GM18526 (cell line): ENCODE results near the gene ME3.

Experiments used
- POLR2A ChIP-seq: IDR thresholded peaks from 3 replicates; pipeline ENCODE4 v1.6.1; 2011; ENCODE audit not compliant: insufficient read length; ENCODE audit errors: extremely low read depth

The ME3 gene

DNA sequence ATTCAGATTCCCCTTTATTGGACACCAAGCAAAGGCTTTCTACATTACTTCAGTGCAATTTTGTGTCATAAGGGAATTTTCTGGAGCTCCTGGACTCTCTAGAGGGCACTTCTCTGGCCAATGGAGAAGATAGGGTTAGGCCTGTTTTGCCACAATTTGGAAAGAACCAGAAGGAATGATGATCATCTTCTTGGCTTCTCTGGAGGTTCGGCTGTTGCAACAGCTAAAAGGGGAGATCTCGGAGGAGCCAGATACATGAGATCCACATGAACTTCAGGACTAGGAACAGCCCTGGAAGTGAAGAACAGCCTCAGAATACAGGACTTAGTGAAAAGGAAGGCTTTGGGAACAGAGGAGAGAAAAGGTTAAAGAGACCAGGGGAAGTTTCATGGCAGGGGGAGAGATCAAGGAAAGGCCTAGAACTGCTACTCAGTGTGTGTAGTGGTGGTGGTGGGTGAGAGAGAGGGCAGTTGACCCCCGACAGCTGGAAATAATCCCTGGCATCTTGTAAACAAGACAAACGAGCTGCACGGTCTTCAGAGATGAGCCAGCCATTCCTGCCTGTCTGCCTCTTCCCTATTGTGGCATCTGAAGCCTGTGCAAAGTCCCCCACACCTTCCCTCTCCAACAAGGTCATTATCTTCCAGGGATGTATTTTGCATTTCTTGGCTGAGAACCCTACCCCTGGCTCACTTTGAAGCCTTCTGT is 214.0 kb downstream of the ME3 start:
- no peak for TF ChIP-seq POLR2A

DNA sequence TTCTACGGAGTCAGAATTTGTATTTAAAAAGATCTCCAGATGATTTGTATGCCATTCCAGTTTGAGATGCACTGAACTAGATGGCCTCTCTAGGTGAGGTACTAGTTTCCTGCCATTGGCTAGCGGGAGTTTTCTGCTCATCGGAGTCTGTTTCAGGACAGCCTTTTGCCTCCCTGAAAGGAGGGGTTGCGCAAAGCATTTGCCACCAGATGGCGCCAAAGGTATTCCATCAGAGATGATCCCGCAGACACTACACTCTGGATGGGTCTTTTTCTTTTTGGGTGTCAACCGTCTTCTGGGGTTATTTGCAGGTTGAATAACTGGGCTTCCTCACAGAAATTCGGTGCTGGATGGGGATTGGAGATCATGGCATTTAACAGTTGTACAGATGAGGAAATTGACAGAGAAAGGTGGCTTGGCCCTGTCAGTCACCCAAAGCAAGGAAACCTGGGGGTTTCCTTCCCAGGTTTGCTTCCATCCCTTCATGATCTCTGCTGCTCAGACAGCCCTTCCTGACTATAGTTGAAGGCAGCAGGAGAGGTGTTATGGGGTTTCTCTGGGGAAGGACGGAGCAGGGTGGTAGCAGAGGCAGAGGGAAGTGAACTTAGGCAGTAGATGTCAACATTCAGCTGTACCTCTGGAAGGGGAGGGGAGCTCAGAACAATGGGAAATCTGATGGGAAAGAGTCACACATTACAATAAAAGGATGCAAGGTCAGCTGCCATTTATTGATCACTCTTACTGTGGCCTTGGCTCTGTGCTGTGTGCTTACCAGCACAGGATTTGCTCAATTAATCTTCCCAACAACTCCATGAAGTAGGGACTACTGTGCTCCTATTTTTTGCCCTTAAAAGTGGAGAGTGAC is 216.1 kb downstream of the ME3 start:
- no peak for TF ChIP-seq POLR2A

DNA sequence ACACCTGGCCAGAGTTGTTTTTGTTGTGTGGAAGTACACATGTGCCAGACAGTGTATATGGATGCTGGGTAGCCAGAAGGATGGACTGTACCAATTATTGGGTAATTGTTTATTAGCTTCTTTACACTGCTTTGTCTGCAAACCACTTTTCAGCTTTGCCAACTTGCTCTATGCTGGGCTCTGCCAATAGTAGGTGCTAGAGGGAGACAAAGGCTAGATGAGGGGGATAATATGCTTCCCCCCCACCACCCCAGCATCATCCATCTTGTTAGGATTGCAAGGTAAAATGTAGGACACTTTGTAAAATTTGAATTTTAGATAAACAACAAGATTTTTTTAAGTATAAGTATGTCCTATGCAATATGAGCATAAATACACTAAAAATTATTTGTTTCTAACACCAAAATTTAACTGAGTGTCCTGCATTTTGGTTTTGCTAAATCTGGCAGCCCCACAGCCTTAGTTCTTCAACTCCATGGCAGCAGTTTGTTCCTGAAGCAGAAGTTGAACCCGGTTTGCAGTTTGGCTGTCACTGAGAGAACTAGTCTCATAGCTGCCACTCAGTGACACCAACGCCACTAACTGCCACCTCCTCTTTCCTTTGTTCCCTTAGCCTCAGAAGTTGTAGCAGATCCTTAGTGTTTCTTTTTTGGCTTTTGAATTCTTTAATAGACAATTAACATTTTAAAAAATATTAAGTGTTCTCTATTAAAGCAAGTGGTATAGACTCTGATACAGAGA is 219.0 kb downstream of the ME3 start:
- no peak for TF ChIP-seq POLR2A

DNA sequence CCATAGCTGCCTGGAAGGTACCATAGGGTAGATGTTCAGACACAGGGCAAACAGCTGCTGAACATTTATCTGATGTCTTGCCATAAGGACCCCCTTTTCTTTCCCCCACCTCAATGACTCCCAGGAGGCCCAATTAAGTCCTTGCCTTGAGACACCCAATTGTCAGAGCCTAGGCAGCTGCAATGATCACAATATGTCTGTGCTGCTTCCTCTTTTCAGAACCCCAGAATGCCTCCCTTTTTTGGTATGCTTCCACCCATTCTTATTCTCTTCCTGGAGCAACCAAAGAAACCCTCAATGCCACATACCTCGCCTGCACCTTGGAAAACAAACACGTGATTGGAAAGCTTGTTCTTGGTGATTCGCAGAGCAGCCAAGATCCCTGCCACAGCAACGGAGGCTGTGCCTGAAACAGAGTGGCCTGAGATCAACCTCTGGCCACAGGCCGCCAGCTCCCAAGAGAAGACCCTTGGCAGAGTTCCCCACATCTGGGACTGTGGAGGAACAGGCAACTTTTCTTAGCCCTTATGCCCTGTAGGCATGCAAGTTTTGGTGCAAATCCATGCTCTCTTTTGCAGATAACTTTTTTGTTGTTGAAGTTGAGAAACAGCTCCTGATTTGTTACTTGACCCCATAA is 222.3 kb downstream of the ME3 start:
- no peak for TF ChIP-seq POLR2A

DNA sequence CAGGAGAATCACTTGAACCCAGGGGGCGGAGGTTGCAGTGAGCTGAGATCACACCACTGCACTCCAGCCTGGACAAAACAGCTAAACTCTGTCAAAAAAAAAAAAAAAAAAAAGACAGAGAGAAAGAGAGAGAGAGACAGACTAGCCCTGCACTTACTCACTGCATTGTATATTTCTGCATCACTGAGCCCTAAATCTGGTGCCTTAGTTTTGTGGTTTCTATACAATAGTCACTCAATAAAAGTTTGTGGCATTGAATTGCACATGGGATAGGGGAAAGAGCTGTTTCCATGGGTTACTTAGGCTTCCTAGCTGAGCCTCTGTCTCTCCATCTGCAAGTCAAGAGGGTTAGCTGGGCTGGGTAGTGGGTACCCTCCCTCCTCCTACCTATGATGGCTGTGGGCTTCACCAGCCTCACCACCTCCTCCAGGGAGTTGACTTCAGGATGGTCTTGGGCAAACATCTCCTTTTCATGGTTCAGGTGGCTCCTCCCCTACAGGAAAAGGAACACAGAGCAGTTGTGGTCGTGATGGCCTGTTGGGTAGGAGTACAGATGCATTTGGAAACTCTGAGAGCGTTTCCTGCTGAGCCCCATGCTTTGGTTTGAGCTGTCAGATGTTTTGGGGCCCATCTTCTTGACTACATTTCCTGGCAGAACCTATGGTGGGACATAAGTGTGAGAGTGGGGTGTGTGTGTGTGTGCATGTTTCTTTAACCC is 224.5 kb downstream of the ME3 start:
- TF ChIP-seq POLR2A, result no peak

DNA sequence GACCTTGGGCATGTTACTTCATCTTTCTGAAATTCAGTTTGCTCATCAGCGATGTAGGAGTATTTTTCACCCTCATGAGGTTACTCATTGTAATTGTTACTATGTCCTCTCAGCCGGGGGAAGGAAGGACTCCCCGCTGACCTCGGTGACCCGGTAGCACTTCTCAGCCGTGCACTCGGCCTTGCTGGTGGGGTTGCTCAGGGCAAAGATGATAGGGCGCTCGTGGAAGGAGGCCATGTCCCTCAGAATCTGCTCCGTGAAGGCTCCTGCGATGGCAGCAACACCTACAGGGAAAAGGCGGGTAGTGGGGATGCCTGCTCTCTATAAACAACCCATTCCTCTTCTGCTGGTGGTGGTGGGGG is 225.5 kb downstream of the ME3 start:
- no peak for TF ChIP-seq POLR2A

DNA sequence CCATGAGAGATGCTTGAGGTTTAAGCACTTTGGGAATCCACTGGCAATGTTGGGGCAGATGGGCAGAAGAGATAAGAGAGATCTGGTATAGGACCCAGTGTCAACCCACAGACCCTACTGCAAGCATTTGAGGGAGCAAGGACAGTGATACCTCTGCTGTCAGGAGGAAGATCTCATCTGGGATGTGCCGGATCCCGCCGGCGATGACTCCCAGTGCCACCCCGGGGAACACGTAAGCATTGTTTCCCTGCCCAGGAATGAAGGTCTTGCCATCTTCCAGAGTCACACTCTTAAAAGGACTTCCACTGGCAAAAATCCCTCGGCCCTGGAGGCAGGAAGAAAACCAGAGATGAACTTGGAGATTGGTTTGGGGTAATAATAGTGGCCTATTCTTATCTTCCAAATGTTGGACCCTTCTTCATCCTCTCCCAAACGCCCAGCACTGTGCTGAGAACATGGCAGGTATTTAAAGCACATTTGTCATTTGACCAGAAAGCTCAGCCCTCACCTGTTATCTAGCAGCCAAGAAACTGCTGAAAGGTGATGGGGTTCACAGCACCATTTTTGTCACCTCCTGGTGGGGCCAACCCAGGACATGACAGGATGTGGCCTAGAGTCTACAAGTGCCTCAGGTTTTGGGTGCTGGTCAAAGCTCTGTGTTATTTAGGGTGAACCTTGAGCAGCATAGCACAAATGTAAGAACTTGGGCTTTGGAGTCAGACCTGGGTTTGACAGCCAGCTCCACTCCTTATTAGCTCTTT is 226.1 kb downstream of the ME3 start:
- no peak for TF ChIP-seq POLR2A

DNA sequence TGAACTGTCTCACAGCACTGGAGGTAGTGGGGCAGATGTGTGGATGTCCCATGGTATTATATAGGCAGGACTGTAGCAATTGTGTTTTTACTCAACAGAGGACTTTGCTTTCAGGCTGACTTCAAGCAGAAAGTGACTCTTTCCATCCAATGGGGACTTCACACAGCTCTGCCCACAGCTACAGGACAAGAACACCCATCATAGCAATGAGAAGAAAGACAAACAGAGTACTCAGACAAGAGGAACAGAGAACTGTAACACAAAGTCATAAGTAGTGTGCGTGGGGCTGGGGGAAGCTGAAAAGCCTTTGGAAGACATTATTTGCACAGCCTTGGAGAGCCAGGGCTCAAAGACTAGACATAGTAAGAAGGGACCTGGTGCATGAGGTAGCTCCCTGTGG is 227.4 kb downstream of the ME3 start:
- no peak for TF ChIP-seq POLR2A

DNA sequence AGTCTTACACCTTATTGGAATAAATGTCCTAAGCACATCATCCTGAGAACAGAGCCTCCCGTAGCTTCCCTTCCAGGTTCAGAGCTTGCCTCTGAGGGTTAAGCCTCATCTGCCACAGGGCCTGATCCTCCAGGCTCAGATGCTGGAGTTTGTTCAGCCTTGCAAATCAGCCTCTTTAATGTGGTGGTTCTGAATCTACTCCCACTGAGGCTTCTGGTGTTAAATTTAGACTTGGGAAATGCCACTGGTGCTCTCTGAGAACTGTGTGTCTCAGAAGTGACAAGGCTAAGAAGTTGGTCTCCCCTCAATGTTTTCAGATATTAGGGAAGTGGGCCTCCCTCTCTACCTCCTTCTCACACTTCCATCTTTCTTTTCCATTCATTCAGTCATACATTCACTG is 229.0 kb downstream of the ME3 start:
- TF ChIP-seq POLR2A, result no peak

DNA sequence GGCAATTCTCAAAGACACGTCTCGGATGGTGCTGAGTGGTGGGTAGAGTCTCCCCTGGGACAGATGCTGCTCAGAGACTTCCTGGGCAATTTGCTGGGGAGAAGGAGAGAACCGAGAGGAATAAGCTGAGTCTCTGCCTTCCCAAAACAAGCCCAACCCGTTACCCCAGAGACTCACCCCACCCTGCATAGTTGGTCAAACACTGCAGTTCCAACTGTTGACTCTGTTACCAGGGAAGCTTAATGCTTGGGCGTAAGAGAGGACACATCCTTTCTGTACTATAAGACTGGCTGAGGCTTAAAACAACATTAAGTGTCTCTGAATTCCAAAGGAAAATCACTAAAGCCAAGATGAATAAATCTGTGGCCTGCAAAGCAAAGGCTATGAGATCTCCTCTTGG is 229.6 kb downstream of the ME3 start:
- TF ChIP-seq POLR2A, result no peak

DNA sequence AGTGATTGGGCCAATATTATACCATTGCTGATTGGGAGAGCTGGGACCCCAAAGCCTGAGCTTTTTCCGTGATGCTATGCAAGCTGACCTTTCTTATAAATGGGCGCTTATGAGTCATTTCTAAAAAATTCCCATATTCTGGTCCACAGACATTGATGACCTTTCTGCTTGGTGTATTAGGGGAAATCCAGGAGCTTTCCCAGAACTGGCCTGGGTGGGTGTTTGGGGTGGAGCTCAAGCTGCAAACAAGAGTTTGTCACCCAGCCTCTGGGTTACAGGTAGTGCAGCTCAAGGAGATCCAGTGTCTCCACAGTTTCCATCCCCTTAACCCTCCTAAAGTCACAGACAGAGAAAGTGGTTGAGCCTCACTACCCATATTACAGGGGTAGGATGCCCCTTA is 230.0 kb downstream of the ME3 start:
- no peak for TF ChIP-seq POLR2A

DNA sequence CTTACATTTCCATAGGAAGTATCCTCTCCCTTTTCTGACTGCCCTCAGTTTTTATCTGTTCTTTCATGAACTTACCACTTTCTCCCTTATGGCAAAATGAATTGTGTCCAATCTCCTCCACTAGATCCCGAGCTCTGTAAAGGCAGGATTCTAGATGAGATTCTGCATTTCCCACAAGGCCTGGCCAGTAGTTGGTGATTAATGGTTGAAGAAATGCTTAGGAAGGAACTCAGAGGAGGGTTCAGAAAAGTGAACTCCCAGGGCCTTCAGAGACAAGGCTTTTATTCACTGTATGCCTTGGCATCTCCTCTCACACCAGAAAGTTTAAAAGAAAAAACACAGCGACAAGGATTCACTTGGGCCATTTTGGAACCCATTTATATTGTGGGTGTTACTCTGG is 231.6 kb downstream of the ME3 start:
- TF ChIP-seq POLR2A, result no peak

DNA sequence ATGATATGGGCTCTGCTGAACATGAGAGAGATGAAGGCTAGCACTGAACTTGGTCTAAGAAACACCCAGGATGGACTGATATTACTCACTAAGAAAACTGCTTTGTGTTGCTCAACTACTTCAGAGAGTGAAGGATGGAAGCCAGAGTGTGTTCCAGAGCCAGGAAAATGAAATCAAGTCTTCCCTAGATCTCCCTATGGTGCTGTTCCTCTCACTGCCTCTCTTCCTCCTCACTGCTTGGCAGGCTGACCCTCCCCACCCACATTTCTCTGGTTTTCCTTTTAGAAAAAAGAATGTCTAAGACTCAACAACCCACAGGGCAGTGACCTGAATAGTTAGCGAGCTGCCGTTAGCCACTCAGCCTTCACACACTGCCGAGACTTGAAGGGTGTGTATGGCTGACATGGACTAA is 232.1 kb downstream of the ME3 start:
- no peak for TF ChIP-seq POLR2A

DNA sequence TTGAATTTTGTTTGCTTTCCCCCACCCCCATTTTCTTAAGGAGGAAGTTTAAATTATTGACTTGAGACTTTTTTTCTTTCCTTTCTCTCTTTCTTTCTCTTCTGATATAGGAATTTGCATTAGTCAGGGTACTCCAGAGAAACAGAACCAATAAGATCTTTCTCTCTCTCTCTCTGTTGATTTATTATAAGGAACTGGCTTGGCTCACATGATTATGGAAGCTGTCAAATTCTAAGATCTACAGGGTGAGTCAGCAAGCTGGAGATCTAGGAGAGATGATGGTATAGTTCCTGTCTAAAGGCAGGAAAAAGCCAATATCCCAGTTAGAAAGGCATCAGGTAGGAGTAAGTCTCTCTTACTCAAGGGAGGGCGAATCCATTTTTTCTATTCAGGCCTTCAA is 233.7 kb downstream of the ME3 start:
- no peak for TF ChIP-seq POLR2A

DNA sequence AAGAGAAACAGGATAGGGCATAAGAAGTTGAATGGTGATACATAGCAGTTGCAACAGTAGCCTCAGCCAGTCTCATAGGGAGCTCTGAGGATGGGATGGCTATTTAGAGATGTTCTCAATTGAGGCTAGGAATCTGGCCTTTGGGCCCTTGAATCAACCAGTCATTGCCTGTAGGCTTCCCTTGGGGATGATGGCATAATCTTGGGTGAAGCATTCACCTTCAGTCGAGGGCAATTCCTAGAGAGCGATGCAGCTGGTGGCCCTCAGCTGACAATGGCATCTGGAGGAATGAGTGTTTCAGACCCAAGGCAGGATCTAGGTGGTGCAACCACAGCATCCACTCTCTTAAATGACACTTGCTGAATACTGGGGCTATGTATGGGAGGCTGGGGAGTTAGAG is 236.7 kb downstream of the ME3 start:
- no peak for TF ChIP-seq POLR2A

DNA sequence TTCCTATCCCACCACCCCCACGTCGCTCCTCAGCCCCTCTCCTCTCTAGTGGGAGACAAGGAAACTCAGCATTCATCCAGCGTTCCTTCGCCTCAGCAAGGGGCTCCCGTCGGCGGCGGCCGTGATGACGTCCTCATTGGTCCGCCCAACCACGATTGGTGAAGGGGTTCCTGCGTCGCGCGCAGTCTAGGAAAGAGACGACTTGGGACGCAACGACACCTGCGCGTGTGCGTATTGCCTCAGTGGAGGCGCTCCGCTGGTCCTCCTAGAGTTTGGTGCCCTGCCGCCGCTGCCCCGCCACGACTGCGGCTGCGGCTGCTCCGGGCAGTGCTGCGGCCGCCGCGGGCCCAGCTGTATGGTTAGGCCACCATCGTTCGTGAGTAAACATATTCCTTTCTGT is 241.2 kb downstream of the ME3 start:
- no peak for TF ChIP-seq POLR2A
